Neural crest cell (in vitro differentiated cells): ENCODE results near the gene THEMIS2. TPM values are rescaled to one million over a fixed set of nuclear protein-coding genes. Genes with fewer than 3 reads are reported as not detected.

Source experiments
- DNase-seq: peaks from one replicate; pipeline ENCODE4 v3.0.0; 2021; ENCODE audit warnings: low read depth, mixed read lengths, low spot score
- H3K27ac Mint-ChIP-seq: one replicate; pipeline ENCODE4 v1.8.0; 2021; ENCODE audit warnings: mild to moderate bottlenecking, mixed read lengths; ENCODE audit not compliant: unreplicated experiment
- H3K27me3 Mint-ChIP-seq: 2 replicates; pipeline ENCODE4 v1.8.0; 2021; ENCODE audit warnings: low read depth, mild to moderate bottlenecking, mixed read lengths
- H3K36me3 Mint-ChIP-seq: 2 replicates; pipeline ENCODE4 v1.8.0; 2021; ENCODE audit warnings: low read depth, mild to moderate bottlenecking, mixed read lengths
- H3K4me1 Mint-ChIP-seq: 2 replicates; pipeline ENCODE4 v1.8.0; 2021; ENCODE audit warnings: mixed read lengths
- H3K4me3 Mint-ChIP-seq: one replicate; pipeline ENCODE4 v1.8.0; 2021; ENCODE audit warnings: mild to moderate bottlenecking, mixed read lengths
- H3K9me3 Mint-ChIP-seq: 2 replicates; pipeline ENCODE4 v1.8.0; 2021; ENCODE audit warnings: mixed read lengths
- total RNA-seq: library from RNA; stranded (reverse); gene quantifications from 2 replicates; pipeline ENCODE4 v1.2.1, GENCODE V29; 2021
- TF ChIP-seq, protein P1 (sequence below): fragments of 200-600 bp; sonication (generic); conservative IDR thresholded peaks from 2 replicates; pipeline ENCODE4 v1.5.0; 2021; ENCODE audit warnings: antibody characterized with exemption, mild to moderate bottlenecking

THEMIS2 gene
- total RNA-seq, 1 donor from 2014 or later: 5.5 TPM

DNA sequence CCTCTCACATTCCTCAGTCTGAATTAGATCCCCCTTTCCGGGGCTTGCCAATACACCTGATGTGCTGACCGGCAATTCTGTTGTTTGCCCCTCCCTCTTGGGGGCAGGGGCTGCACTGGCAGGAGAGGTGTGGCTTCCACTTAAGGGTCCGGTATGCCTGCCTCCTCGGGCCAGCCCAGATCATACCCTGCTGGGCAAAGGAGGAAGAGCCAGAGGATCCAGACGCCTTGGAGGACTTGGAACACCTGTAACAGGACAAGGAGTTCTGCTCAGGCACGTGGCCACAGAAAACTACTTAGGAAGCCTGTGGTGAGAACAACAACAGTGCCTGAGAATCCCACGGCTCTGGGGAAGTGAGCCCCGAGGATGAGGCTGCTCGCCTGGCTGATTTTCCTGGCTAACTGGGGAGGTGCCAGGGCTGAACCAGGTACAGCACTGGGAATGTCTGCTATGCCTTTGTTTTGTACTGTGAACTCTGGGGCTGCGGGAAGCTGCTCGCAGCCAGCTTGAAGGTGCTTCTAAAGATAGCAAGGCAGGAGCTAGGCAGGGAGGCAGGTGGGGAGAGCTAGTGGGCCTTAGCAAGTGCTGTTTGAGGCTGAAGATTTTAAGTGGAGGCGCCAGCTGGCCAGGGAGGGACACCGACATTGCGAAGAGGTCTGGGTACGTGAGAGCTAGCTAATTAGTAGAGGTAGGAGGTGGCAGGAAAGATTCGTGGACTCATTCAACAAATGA is 62.6 kb downstream of the THEMIS2 start, which contains the start of gene SMPDL3B:
SMPDL3B (plus strand) TSS at position 183 of the 732 bp plus-strand sequence; CDS start at position 367, 184 bp downstream.
- no peak within 1 kb of the TSS for H3K27ac Mint-ChIP-seq

GRCh38 chr1:27935721-27936120 is 63.4 kb downstream of the THEMIS2 start:
- H3K4me3 Mint-ChIP-seq: no peak overlapping the region
- peaks cover 55% of the 10 kb centered on the region for H3K27me3 Mint-ChIP-seq
- TF ChIP-seq, protein P1, sequence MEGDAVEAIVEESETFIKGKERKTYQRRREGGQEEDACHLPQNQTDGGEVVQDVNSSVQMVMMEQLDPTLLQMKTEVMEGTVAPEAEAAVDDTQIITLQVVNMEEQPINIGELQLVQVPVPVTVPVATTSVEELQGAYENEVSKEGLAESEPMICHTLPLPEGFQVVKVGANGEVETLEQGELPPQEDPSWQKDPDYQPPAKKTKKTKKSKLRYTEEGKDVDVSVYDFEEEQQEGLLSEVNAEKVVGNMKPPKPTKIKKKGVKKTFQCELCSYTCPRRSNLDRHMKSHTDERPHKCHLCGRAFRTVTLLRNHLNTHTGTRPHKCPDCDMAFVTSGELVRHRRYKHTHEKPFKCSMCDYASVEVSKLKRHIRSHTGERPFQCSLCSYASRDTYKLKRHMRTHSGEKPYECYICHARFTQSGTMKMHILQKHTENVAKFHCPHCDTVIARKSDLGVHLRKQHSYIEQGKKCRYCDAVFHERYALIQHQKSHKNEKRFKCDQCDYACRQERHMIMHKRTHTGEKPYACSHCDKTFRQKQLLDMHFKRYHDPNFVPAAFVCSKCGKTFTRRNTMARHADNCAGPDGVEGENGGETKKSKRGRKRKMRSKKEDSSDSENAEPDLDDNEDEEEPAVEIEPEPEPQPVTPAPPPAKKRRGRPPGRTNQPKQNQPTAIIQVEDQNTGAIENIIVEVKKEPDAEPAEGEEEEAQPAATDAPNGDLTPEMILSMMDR: no peak
- DNase-seq: no peak
- H3K27ac Mint-ChIP-seq: no peak overlapping the region
- H3K4me1 Mint-ChIP-seq: peaks cover 12% of the 10 kb centered on the region
- H3K9me3 Mint-ChIP-seq: no peaks in the 10 kb centered on the region
- no peaks in the 10 kb centered on the region for H3K36me3 Mint-ChIP-seq

More for the DNA sequence above, 62.6 kb downstream of the THEMIS2 start, which contains the start of gene SMPDL3B:
- TF ChIP-seq, protein P1: peak; percentile 28
- peaks cover 55% of the 10 kb centered on the region for H3K27me3 Mint-ChIP-seq
- no peaks in the 10 kb centered on the region for H3K36me3 Mint-ChIP-seq
- H3K4me3 Mint-ChIP-seq: no peak within 1 kb of the TSS
- DNase-seq: no peak
- H3K4me1 Mint-ChIP-seq: peaks cover 12% of the 10 kb centered on the region
- no peaks in the 10 kb centered on the region for H3K9me3 Mint-ChIP-seq

Other genes with a start within 250 kb of the THEMIS2 start
- not detected in 2 replicates for gene FGR, start 237.4 kb upstream of the THEMIS2 start, total RNA-seq
- gene IFI6, start 200.4 kb upstream of the THEMIS2 start, total RNA-seq: 15.2 and 16.6 TPM in 2 replicates
- 12.4 and 13.8 TPM in 2 replicates for gene FAM76A, start 146.6 kb upstream of the THEMIS2 start, total RNA-seq
- 26.5 and 26.9 TPM in 2 replicates for gene STX12, start 99.3 kb upstream of the THEMIS2 start, total RNA-seq
- 66.1 and 70.4 TPM in 2 replicates for gene PPP1R8, start 41.8 kb upstream of the THEMIS2 start, total RNA-seq
- 63.0 and 72.1 TPM in 2 replicates for gene RPA2, start 42.0 kb downstream of the THEMIS2 start, total RNA-seq
- gene SMPDL3B, start 62.5 kb downstream of the THEMIS2 start, total RNA-seq: not detected in 2 replicates
- gene XKR8, start 87.4 kb downstream of the THEMIS2 start, total RNA-seq: 9.6 and 11.8 TPM in 2 replicates
- gene EYA3, start 216.1 kb downstream of the THEMIS2 start, total RNA-seq: 35.9 and 39.5 TPM in 2 replicates